GM19455 (cell line): ENCODE data around the gene WDR35.

Experiments used
- ATAC-seq: cut with Tn5 transposase; IDR thresholded peaks from one replicate; pipeline ENCODE4 v1.9.1; 2021; ENCODE audit not compliant: unreplicated experiment

The WDR35 gene

DNA sequence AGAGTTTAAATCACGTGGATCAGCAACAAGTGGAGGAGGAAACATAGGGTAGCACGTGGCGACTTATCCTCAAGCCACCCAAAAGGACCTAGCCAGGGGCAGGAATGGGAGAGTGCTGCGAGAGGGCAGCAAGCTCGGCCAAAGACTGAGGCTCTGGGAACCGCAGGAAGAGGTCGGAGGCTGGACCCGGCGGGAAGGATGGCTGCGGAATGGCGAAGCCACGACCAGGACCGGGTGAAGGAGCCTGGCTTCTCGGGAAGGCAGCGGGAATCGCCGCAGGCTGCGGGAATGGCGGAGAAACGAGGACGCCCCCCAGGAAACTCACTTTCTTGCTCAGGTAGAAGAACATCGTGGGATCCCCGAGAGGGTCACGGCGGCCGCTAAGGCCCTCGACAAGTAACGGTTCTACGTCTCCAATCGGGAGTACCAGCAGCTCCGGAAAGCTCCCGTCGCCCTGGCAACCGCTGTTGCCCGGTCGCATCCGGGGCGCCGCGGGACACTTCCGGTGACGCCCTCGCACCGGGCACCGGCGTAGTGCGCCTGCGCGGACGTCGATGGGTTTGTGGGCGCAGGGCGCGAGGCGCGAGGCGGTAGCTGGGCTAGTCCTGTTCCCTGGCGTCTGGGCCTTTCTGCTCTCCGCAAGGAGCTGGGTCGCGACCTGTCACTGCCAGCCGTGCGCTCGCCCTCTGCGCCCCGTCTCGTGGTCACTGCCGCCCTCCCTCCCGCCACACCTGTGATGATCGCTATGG is at the start of gene WDR35:
TSS of gene WDR35 (minus strand) at position 439 of the 749 bp plus-strand sequence. CDS start at position 349, 90 bp downstream.
- peak; percentile 96 for ATAC-seq

DNA sequence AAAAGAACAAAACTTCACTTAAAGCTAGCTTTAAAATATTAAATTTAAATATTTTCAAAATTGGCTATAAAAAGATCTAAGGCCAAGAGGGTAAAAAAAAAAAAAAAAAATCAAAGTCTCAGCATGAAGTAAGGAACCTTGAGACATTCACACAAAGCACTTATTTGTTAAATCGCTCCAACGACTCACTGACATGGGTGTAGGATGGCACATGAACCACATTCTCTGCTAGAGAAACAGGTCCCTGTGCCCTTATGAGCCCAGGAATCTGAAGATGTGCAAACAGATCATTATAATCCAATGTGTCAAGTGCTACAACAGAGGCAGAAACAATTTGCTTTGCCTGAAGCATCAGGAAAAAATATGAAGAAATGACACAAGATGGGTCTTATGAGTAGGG is 47.8 kb upstream of the WDR35 start:
- ATAC-seq, result no peak

DNA sequence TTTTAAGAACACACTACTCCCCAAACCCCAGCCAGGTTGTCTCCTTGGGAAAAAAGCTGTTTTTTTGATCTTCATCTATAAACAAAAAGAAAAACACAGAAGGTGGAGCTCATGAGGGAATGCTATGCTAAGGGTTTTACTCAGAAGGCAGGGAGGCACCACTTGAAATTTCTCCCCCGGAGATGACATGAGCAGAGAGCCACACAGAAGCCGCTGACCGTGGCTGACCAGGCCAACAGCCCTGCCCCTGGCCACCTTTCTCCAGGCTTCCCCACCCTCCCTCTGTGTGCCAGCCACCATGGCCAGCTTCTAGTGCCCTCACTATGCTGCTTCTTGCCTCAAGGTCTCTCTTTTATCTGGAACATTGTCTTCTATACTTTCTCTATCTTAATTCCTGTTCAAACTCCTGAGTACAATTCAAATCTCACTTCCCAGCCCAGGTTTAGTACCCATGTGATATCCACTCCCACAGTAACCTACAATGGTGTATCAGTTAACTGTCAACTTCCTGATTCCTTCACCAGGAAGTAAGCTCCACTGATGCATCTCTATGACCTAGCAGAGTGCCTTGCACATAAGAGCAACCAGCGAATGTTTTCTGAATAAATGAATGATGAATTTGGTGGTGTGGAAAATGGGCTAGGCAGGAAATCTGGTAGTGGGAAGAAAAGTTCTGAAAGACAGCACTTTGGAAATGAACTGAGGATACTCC is 46.2 kb upstream of the WDR35 start:
- ATAC-seq, result no peak

DNA sequence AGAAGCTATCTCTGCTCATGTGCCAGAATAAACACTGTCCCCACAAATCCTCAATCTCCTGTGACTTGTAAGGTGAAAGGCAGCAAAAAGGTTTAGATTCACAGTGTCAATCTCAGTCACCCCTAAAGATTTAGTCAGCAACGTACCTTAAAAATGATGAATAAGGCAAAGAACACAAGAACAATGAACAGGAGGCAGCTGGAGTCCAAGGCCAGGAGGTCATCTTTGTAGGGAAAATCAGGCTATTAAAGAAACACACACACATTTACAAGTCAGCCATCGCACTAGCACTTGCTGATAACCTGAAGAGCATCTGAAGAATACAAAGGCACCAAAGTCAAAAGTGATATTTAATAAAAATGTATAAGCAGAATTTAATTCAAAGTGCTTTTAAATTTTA is 44.9 kb upstream of the WDR35 start:
- ATAC-seq, result no peak

DNA sequence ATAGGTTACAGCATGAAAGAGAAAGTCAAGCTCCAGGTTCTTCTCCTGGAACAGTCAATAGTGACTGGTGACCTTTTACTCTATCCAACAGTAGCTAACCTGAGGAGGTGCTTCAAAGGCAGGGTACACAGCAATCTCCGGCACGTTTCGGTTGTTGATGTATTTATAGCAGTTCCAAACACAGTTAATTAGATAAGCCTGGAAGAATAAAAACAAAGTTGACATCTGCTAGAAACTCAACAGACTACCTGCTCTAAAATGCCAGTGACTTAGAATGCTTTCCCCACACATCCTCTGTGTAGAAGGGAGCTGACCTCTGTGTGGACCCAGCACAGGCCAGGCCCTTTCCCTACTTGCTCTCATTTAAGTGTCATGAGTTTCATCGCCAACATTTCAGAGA is 44.3 kb upstream of the WDR35 start:
- no peak for ATAC-seq

DNA sequence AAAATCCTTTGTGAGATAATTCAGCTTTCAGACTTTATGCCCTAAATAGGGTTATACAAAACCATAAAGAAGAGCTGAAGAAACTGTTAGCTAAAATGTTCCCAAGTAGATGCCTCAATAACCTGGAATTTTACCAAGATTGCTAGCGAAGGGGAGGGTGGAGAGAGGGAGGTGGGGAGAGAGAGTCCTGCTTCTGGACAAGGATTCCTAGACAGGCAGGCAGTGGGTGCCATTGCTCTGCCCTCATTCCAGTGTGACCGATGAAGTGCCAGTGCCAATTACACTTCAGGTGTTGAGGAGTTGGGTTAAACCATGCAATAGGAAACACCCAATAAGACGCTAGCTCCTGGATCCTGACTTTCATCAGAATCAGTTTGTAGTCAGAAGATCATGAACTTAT is 43.4 kb upstream of the WDR35 start:
- no peak for ATAC-seq

DNA sequence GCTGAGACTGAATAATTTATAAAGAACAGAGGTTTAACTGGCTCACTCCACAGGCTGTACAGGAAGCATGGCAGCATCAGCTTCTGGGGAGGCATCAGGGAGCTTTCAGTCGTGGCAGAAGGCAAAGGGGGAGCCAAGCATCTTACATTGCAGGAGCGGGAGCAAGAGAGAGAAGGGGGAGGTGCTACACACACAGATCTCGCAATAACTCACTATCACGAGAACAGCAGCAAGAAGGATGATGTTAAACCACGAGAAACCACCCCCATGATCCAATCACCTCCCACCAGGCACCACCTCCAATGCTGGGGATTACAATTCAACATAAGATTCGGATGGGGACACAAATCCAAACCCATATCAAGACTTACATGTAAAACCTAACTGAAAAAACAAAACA is 40.3 kb upstream of the WDR35 start:
- ATAC-seq, result no peak

DNA sequence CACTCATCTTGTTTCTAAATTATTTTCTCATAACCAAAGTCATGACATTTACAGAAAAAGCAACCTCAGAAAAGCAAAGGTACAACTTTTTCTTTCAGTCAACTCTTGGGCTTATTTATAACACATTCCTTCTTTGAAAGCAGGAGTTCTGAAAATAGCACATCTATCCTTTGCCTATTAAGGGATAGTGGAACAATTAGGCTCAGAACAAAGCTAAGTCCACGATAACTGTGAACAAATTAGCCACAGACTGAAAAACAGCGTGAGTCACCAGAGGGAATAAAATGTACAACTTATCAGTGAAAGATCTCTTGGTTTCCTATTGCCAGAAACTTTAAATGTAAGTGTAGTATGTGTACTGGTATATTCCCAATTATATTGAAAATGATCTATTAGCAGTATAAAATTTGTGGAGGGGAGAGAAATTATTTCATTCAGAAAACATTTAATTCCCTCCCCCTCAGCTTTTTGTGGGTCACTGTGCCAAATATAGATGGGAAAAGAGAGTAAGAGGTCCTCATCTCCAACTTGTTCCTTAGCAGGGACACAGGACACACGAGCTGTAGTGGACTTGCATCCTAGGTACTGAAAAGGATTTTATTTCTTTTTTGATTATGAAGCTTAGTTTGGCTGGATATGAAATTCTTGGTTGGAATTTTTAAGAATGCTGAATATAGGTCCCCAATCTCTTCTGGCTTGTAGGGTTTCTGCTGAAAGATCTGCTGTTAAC is 38.0 kb upstream of the WDR35 start:
- ATAC-seq, result no peak

DNA sequence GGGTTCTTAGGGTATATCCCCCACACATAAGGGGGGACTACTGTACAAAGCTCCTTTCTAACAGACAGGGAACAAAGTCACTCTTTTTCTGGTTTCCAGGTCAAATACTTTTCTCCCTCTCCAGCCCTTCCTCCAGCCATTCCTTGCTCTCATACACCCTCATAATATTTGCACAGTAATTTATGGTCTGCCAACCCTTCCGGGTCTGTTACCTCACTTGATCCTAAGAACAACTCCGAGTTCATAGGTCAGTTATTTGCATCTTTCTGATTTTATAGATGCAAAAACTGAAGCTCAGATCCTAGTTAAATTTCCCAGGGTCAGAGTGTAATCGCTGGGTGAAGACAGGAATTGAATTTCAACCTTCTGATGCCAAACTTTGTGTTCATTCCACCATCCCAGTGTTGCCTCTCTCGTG is 37.4 kb upstream of the WDR35 start:
- no peak for ATAC-seq

DNA sequence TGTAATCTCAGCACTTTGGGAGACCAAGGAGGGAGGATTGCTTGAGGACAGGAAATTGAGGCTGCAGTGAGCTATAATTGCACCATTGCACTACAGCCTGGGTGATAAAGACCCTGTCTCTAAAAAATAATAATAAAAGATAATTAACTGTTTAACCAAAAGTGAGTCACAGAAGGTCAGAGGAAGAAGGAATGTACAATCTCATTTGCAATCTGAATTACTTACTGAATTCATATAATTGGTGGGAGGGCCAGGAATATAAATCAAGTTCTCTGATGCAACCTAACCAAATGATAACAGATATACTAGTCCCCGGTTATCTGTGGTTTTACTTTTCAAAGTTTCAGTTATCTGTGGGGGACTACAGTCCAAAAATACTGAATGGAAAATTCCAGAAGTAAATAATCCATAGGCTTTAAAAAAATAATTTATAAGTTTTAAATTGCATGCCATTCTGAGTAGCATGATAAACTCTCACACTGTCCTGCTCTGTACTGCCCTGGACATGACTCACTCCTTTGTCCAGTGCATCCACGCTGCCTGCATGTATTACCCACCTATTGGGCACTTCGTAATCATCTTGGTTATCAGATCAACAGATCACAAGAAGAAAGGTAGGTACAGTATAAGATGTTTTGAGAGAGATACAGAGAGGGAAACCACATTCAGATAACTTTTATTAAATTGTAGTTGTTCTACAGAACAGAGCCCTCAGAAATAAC is 35.3 kb upstream of the WDR35 start:
- ATAC-seq, result no peak

DNA sequence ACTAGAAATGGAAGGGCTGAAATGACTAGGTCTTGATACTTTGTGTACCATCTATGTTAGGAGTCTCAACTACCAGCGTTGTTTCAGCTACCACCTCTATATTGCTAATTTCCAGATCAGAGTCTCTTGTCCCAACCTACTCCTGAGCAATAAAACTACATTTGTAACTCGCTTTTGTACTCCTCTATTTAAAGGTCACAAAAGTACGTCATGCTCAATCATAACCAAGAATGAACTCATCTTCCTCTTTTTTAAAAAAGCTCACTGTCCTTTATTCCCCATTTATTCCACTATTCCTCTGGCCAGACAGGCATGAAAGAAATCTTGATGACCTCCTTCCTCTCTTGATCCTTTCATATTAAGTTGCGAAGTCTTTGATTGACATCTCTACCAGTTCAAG is 33.8 kb upstream of the WDR35 start:
- ATAC-seq, result no peak

DNA sequence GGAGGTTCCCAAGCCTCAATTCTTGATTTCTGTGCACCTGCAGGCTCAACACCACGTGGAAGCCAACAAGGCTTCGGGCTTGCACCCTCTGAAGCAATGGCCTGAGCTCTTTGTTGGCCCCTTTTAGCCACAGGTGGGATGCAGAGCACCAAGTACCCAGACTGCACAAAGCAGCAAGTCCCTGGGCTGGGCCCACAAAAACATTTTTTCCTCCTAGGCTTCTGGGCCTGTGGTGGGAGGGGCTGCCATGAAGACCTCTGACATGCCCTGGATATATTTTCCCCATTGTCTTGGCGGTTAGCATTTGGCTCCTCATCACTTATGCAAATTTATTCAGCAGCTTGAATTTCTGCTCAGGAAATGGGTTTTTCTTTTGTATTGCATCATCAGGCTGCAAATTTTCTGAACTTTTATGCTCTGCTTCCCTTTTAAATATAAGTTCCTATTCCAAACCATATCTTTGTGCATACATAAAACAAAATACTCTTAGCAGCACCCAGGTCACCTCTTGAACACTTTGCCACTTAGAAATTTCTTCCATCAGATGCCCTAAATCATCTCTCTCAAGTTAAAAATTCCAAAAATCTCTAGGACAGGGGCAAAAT is 31.6 kb upstream of the WDR35 start:
- ATAC-seq, result no peak

DNA sequence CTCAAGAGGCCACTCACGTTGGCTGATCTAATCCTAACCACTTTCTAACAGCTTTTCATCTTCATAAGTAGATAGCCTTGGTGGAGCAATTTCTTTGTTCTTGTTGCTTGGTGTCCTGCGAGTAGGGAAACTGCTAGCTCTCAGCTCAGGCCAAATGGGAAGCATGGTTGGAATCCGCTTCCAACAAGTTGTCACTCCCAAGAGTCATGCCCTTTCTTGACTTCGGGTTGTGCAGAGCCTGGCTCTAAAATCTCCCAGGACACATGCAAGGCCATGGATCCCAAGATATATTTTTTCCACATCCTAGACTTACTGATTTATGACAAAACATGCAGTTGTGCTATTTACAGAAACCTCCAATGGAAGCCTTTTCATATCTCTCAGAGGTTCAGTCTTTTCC is 29.8 kb upstream of the WDR35 start:
- no peak for ATAC-seq

DNA sequence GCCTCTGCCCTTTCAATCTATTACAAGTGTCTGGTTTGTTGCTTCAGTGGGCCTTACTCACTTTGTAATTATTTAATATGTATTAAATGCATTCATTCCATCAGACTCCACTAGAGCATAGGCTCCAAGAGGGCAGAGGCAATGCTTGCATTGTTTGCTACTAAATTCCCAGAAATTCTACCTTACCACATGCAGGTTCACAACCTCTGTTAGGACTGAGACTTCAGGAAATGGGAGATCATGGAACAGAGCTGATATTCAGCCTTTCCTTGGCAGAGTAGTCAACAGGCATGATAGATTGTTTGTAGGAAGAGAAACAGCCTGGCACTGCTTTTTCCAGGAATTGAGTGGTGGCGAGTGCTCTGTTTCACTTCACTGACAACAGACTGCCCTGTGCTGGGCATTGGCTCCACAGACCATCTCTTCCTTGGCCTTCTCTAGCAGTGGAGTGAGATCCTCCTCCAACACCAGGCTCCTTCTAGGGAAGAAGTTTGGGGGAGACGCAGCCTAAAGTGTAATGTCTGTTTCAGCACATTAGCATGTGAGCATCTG is 28.8 kb upstream of the WDR35 start:
- no peak for ATAC-seq

DNA sequence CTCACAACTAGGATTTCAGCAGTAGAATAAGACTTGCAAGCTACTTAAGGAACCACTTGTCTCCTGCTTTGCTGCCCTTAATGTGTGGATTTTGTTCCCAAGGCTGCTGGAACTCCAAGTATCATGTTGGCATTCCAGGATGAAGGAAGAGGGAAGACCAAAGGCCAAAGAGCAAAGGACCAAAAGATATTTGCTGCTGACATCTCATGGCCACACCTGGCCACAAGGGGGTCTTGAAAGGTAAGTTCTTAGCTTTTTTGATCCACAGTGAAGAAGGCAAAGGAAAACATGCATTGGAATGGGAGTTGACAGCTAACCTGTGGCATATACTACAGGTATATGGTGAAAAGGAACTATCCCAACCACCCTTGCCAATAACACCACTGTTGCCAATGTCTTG is 26.4 kb upstream of the WDR35 start:
- no peak for ATAC-seq

DNA sequence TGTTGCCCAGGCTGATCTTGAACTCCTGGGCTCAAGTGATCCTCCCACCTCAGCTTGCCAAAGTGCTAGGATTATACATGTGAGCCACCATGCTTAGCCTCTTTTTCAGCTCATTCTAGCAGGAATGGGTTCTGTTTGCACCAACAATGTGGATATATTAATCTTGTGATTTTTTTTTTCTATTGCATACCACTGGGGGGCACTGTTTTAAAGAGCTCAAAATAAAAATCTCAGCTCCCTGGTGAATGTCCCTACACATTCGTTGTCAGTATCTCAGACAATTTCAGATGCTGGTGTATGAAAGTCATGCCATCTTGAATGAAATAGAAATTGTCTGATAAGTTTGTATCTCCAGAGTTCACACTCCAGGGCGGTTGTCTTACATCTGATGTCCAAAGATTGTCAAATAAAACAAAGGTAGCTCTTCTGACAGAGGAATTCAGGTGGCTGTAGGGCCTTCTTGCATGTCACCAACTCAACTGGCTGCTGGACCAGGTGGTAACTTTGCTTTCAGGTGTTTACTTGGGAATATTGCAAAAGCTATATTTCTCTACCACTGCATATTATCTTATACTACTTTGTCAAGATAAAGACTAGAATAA is 25.7 kb upstream of the WDR35 start:
- no peak for ATAC-seq

DNA sequence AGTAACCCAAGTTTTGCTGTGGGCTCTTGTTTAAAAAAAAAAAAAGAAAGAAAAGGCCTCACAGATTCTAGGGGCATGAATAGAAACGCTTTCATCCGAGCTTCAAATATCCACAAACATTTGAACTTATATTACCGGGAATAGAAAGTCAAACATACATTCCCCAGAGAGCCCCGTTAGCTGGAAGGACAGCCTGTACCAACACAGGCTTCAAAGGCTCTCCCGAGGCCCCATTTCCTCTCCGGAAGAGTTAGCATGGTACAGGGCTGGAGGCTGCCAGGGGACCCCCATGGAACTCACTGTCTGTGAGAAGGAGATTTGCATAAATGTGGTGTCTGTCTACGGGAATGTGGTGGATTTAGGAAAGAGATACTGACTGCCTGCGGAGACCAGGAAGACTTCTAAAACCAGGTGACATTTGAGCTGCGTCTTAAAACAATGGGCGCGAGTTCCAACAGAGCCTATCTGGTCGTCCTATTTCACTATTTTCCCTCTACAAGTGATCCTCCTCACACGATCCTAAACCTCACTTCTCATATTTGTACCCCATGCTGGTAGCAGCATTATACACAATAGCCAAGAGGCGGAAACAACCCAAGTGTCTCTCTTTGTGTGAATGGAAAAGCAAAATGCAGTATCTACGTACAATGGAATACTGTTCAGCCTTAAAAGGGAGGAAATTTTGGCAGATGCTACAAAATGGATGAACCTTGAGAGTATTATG is 23.4 kb upstream of the WDR35 start:
- ATAC-seq, result no peak

DNA sequence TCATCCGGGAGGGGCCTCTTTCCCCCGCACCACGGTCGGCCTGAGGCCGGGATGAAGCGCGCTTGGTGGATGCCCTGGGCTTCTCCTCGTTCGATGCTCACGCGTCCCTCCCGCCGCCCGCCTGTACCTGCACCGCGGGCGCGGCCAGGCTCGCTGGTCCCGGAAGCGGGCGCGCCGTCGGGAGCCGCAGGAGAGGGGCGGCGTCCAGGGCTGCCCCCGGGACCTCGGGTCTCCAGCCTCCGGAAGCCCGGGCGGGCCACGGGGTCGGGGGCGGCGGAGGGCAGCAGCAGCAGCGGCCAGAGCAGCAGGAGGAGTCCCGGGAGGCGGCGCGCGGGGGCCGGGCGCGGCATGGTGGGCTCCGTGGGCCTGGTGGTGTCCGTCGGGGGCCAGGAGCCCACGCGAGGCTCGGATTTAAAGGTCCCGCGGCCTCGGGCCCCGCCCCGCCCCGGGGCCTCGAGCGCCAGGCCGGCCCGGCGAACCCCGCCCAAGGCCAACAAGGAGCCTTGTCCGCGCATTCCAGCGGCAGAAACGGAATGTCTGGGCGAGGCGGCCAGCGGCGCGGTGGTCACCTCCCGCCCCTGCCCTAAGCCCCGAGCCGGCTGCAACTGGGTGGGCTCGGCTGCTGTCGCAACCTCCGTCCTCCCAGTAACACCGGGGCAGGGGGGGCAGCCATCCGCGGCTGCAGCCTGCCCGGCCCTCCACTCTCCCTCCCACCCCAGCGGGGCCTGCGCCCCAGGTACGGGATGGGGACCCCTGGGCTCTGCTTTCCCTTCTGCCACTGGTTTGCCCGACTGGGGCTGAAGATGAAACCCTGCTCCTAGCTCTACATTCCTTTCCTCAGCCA is 22.6 kb upstream of the WDR35 start, which contains the start of gene MATN3:
TSS of gene MATN3 (minus strand) at position 387 of the 844 bp plus-strand sequence. CDS start at position 350, 37 bp downstream.
- no peak for ATAC-seq

DNA sequence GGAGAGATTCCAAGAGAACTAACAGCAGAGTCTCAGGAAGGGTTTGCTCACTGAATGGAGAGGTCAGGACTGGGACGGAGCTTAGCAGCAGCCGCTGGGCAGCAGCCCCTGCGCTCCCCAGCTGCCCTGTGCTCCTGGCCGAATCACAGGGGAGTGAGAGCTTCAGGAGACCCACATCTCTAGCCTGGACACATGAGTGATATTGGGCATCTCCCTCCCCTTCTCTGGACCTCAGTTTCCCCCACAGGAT is 22.1 kb upstream of the WDR35 start:
- ATAC-seq, result no peak
